HCT116 (cell line): ENCODE measurements around the gene TTC23.

ENCODE experiments used
- POLR2A ChIP-seq: IDR thresholded peaks from 2 replicates; pipeline ENCODE4 v1.7.0; 2011; ENCODE audit warnings: borderline replicate concordance; ENCODE audit not compliant: insufficient read depth, insufficient read length; ENCODE audit errors: extremely low read depth
- POLR2AphosphoS5 ChIP-seq: IDR thresholded peaks from 2 replicates; pipeline ENCODE4 v1.6.1; 2011; ENCODE audit warnings: mild to moderate bottlenecking, low read depth, low read length, moderate library complexity
- TF ChIP-seq, protein P1 (sequence below), 3 experiments: fragments of 200-600 bp in 1 of 3; sonication (generic) in 1 of 3; IDR thresholded peaks in 2 of 3; conservative IDR thresholded peaks in 1 of 3; 2 replicates each; pipeline ENCODE4 v1.5.1; 2012 to 2017; ENCODE audit warnings: low read depth in 2 of 3, low read length in 2 of 3, antibody characterized with exemption in 1 of 3, borderline replicate concordance in 1 of 3, control low read depth in 1 of 3, mild to moderate bottlenecking in 1 of 3, mixed read lengths in 1 of 3, mixed run types in 1 of 3, moderate library complexity in 1 of 3; ENCODE audit not compliant: insufficient read depth in 1 of 3
- TF ChIP-seq, protein P2 (sequence below): IDR thresholded peaks from 2 replicates; pipeline ENCODE4 v1.6.1; 2012

DNA sequence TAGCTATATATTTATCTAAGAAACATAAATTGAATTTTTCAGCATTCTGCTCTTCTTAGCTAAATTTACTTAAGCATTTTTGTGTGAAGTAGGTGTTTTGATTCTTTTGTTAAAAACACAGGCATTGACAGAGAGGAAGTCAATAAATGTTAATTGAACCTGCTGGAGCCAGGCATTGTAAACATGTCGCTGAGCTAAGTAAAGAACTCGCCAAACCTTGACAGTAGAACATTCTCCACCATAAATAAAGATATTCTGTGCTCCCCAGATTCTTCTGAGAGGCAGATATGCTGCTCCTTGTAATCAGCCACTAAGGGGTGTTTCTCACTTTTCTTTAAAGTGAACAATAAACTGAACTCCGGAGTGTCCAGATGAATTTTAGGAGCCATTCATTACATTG lies 106.1 kb downstream of the TTC23 start:
- TF ChIP-seq POLR2A (no peak), POLR2AphosphoS5 (no peak)
- TF ChIP-seq, protein P1, sequence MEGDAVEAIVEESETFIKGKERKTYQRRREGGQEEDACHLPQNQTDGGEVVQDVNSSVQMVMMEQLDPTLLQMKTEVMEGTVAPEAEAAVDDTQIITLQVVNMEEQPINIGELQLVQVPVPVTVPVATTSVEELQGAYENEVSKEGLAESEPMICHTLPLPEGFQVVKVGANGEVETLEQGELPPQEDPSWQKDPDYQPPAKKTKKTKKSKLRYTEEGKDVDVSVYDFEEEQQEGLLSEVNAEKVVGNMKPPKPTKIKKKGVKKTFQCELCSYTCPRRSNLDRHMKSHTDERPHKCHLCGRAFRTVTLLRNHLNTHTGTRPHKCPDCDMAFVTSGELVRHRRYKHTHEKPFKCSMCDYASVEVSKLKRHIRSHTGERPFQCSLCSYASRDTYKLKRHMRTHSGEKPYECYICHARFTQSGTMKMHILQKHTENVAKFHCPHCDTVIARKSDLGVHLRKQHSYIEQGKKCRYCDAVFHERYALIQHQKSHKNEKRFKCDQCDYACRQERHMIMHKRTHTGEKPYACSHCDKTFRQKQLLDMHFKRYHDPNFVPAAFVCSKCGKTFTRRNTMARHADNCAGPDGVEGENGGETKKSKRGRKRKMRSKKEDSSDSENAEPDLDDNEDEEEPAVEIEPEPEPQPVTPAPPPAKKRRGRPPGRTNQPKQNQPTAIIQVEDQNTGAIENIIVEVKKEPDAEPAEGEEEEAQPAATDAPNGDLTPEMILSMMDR (IDR thresholded peaks at IDR 0.05 in 2 of 3, conservative IDR thresholded peaks at IDR 0.05 in 1 of 3; ENCODE audit: borderline replicate concordance in 1 of 3, insufficient read depth in 1 of 3, low read depth in 2 of 3, low read length in 2 of 3): no peak
- TF ChIP-seq, protein P2, sequence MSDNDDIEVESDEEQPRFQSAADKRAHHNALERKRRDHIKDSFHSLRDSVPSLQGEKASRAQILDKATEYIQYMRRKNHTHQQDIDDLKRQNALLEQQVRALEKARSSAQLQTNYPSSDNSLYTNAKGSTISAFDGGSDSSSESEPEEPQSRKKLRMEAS: no peak
